ENCODE results near the gene ME3. TPM values are rescaled to one million over a fixed set of nuclear protein-coding genes. Genes with fewer than 3 reads are reported as not detected.

Gene ME3
- polyA plus RNA-seq, 1 donor (not counting 4 experiments of a cell fraction or from before 2014, with no cell fraction given): 1.0 TPM

DNA sequence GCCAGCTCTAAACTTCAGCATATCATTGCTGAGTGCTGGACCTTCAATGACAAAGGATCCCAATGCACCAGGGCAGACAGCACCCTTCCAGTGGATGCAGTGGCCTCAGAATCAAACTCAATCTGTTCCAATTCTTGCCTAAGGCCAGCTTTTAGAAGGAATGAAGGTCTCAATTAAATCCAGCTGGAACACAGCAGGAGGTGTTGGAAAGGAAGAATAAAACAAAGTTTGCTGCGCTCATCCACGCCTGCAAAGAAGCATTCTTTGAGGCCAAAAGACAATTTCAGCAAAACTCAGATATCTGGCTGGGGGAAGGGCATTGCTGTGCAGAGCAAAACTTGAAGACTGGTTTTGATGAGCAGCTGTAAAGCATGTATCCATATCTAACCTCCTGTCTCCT lies 177.1 kb downstream of the ME3 start:
- H2AFZ ChIP-seq (ENCODE audit: control insufficient read depth, low read length): no peak overlapping the region
- no peaks in the 10 kb centered on the region for H4K20me1 ChIP-seq (ENCODE audit: control insufficient read depth, extremely low read depth, insufficient read depth, low read length)
- no peak overlapping the region for H3K9ac ChIP-seq (ENCODE audit: control insufficient read depth, extremely low read depth, insufficient read depth, low read length)
- dilution Hi-C loops (cut with MboI; ENCODE audit: extremely low pct_ligation_motif_present, low sequenced_read_pairs): no loop called here
- H3K4me2 ChIP-seq (ENCODE audit: control insufficient read depth, extremely low read depth, insufficient read depth, low read depth, low read length): no peak overlapping the region
- DNase-seq (ENCODE audit: low read depth, low spot score) (no peak), FAIRE-seq (no peak)
- TF ChIP-seq, protein P1, sequence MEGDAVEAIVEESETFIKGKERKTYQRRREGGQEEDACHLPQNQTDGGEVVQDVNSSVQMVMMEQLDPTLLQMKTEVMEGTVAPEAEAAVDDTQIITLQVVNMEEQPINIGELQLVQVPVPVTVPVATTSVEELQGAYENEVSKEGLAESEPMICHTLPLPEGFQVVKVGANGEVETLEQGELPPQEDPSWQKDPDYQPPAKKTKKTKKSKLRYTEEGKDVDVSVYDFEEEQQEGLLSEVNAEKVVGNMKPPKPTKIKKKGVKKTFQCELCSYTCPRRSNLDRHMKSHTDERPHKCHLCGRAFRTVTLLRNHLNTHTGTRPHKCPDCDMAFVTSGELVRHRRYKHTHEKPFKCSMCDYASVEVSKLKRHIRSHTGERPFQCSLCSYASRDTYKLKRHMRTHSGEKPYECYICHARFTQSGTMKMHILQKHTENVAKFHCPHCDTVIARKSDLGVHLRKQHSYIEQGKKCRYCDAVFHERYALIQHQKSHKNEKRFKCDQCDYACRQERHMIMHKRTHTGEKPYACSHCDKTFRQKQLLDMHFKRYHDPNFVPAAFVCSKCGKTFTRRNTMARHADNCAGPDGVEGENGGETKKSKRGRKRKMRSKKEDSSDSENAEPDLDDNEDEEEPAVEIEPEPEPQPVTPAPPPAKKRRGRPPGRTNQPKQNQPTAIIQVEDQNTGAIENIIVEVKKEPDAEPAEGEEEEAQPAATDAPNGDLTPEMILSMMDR (optimal IDR thresholded peaks at IDR 0.05 in 1 of 3, IDR thresholded peaks at IDR 0.05 in 1 of 3, conservative IDR thresholded peaks at IDR 0.05 in 1 of 3; ENCODE audit: extremely low read depth in 1 of 3, insufficient read depth in 2 of 3, low read length in 3 of 3): no peak
- TF ChIP-seq EZH2 (IDR thresholded peaks at IDR 0.05; ENCODE audit: low read length): no peak
- H3K9me1 ChIP-seq (ENCODE audit: control insufficient read depth, extremely low read depth, insufficient read depth, low read length): no peaks in the 10 kb centered on the region
- H3K4me1 ChIP-seq (ENCODE audit: control insufficient read depth, extremely low read depth, insufficient read depth, low read length): peaks cover 13% of the 10 kb centered on the region
- no peak overlapping the region for H3K27ac ChIP-seq (ENCODE audit: control insufficient read depth, insufficient read depth, low read length)
- H3K9me3 ChIP-seq (ENCODE audit: control insufficient read depth, low read depth, low read length): no peaks in the 10 kb centered on the region
- no peaks in the 10 kb centered on the region for H3K36me3 ChIP-seq (ENCODE audit: control insufficient read depth in 2 of 2, extremely low read depth in 1 of 2, insufficient read depth in 2 of 2, low read length in 2 of 2)
- no peaks in the 10 kb centered on the region for H3K79me2 ChIP-seq (ENCODE audit: control insufficient read depth, insufficient read depth, low read length)
- H3K27me3 ChIP-seq (ENCODE audit: control insufficient read depth, extremely low read depth, insufficient read depth, low read length): no peaks in the 10 kb centered on the region
- H3K4me3 ChIP-seq (ENCODE audit: control insufficient read depth in 2 of 3, extremely low read depth in 1 of 3, insufficient read depth in 2 of 3, low read depth in 1 of 3, low read length in 3 of 3): no peak overlapping the region

DNA sequence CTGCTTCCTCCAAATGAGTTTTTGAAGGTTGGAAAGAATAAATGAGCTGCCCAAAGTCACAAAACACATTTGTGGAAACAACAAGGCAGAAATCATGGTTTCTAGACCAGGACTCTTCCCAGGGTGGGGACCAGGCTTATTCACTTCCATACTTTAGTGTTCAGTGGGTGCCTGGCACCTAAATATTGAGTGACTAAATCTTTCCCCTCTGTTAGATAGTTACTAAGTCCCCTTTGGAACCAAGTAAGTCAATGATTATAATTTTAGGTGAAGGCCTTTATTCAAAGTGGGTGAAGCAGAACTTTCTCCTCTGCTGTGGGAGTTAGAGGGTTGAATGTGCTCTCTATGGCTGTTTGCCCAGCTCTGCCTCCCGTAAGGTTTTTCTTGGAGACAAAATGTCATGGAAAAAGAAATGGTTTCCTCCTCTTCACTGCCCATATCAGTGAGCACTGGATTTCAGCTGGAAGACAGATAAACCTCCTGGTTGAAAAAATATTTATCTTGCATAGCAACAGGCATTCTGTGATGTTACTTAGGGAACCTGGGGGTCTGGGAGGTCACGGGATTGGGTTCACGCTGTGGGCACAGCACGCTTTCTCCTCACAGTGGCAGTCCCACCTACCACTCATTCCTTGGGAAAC lies 179.9 kb downstream of the ME3 start:
- no peak overlapping the region for H3K9ac ChIP-seq (ENCODE audit: control insufficient read depth, extremely low read depth, insufficient read depth, low read length)
- H3K79me2 ChIP-seq (ENCODE audit: control insufficient read depth, insufficient read depth, low read length): no peaks in the 10 kb centered on the region
- no peaks in the 10 kb centered on the region for H3K9me1 ChIP-seq (ENCODE audit: control insufficient read depth, extremely low read depth, insufficient read depth, low read length)
- H3K27me3 ChIP-seq (ENCODE audit: control insufficient read depth, extremely low read depth, insufficient read depth, low read length): no peaks in the 10 kb centered on the region
- H3K4me2 ChIP-seq (ENCODE audit: control insufficient read depth, extremely low read depth, insufficient read depth, low read depth, low read length): no peak overlapping the region
- H4K20me1 ChIP-seq (ENCODE audit: control insufficient read depth, extremely low read depth, insufficient read depth, low read length): no peaks in the 10 kb centered on the region
- TF ChIP-seq, protein P1 (optimal IDR thresholded peaks at IDR 0.05 in 1 of 3, IDR thresholded peaks at IDR 0.05 in 1 of 3, conservative IDR thresholded peaks at IDR 0.05 in 1 of 3; ENCODE audit: extremely low read depth in 1 of 3, insufficient read depth in 2 of 3, low read length in 3 of 3): no peak
- TF ChIP-seq EZH2 (IDR thresholded peaks at IDR 0.05; ENCODE audit: low read length): no peak
- H2AFZ ChIP-seq (ENCODE audit: control insufficient read depth, low read length): no peak overlapping the region
- peaks cover 11% of the 10 kb centered on the region for H3K4me1 ChIP-seq (ENCODE audit: control insufficient read depth, extremely low read depth, insufficient read depth, low read length)
- H3K36me3 ChIP-seq (ENCODE audit: control insufficient read depth in 2 of 2, extremely low read depth in 1 of 2, insufficient read depth in 2 of 2, low read length in 2 of 2): no peaks in the 10 kb centered on the region
- H3K9me3 ChIP-seq (ENCODE audit: control insufficient read depth, low read depth, low read length): no peaks in the 10 kb centered on the region
- no peak overlapping the region for H3K27ac ChIP-seq (ENCODE audit: control insufficient read depth, insufficient read depth, low read length)
- no peak for DNase-seq (ENCODE audit: low read depth, low spot score)
- FAIRE-seq: no peak
- H3K4me3 ChIP-seq (ENCODE audit: control insufficient read depth in 2 of 3, extremely low read depth in 1 of 3, insufficient read depth in 2 of 3, low read depth in 1 of 3, low read length in 3 of 3): no peak overlapping the region
- dilution Hi-C loops (cut with MboI; ENCODE audit: extremely low pct_ligation_motif_present, low sequenced_read_pairs): no loop called here
